GM12891 (cell line): ENCODE data around the gene CMSS1.

Experiments used
- POLR2A ChIP-seq: IDR thresholded peaks from 2 replicates; pipeline ENCODE4 v1.6.1; 2011; ENCODE audit warnings: low read depth, low read length, control low read depth
- POLR2AphosphoS5 ChIP-seq: IDR thresholded peaks from 2 replicates; pipeline ENCODE4 v1.6.1; 2011; ENCODE audit warnings: low read depth, low read length, control low read depth
- POU2F2 ChIP-seq: IDR thresholded peaks from 2 replicates; pipeline ENCODE4 v1.6.1; 2011; ENCODE audit warnings: low read depth, mild to moderate bottlenecking, control low read depth, low read length, moderate library complexity
- SPI1 ChIP-seq: IDR thresholded peaks from 2 replicates; pipeline ENCODE4 v1.6.1; 2011; ENCODE audit warnings: low read depth, low read length, control low read depth
- TAF1 ChIP-seq: IDR thresholded peaks from 2 replicates; pipeline ENCODE4 v1.6.1; 2011; ENCODE audit warnings: low read depth, low read length, control low read depth

- no peak for TF ChIP-seq POU2F2
- TF ChIP-seq POLR2A: no peak
- no peak for TF ChIP-seq POLR2AphosphoS5
- no peak for TF ChIP-seq TAF1
- no peak for TF ChIP-seq SPI1
Observed at GRCh38 chr3:100141586-100141985, 323.9 kb downstream of the CMSS1 start.
